HG02678 (cell line): Measurements from ENCODE around the gene FBXO42.
A peak's percentile ranks its signal among the peaks of the same experiment; 100 is the strongest.

ENCODE experiments used
- ATAC-seq: cut with Tn5 transposase; IDR thresholded peaks from one replicate; pipeline ENCODE4 v1.9.1; 2021; ENCODE audit warnings: mild to moderate bottlenecking, moderate library complexity; ENCODE audit not compliant: unreplicated experiment

FBXO42 gene

GRCh38 chr1:16206547-16207317 lies 145.5 kb downstream of the FBXO42 start:
- peak; percentile 73 for ATAC-seq

- ATAC-seq: no peak
These were observed 146.3 kb downstream of the FBXO42 start for GRCh38 chr1:16205891-16206546.

GRCh38 chr1:16205334-16205671 lies 147.0 kb downstream of the FBXO42 start:
- no peak for ATAC-seq

GRCh38 chr1:16204634-16205333 lies 147.5 kb downstream of the FBXO42 start:
- no peak for ATAC-seq

GRCh38 chr1:16204216-16204615 lies 148.1 kb downstream of the FBXO42 start:
- ATAC-seq: no peak

GRCh38 chr1:16203550-16203949 lies 148.7 kb downstream of the FBXO42 start:
- no peak for ATAC-seq

GRCh38 chr1:16202281-16203210 lies 149.7 kb downstream of the FBXO42 start:
- no peak for ATAC-seq

- ATAC-seq: no peak
These were observed 152.6 kb downstream of the FBXO42 start for GRCh38 chr1:16199700-16200099.

- no peak for ATAC-seq
These were observed 153.2 kb downstream of the FBXO42 start for GRCh38 chr1:16199157-16199501.

- no peak for ATAC-seq
These were observed 153.7 kb downstream of the FBXO42 start for GRCh38 chr1:16198444-16199156.

- ATAC-seq: no peak
These were observed 155.4 kb downstream of the FBXO42 start for GRCh38 chr1:16196874-16197273.
